22Rv1 (cell line): ENCODE data around the gene WWOX.

Experiments
- H3K27ac ChIP-seq: fragments of 450-650 bp; 2 replicates; pipeline ENCODE4 v1.5.1; 2017
- CTCF ChIP-seq: fragments of 450-650 bp; IDR thresholded peaks from 2 replicates; pipeline ENCODE4 v1.5.1; 2017; ENCODE audit warnings: mild to moderate bottlenecking
- ZFX ChIP-seq: fragments of 450-650 bp; IDR thresholded peaks from 2 replicates; pipeline ENCODE4 v1.6.1; 2017; ENCODE audit warnings: antibody characterized with exemption, borderline replicate concordance

The WWOX gene

GRCh38 chr16:78543023-78543422 lies 443.6 kb downstream of the WWOX start:
- H3K27ac ChIP-seq: no peak overlapping the region
- TF ChIP-seq ZFX: no peak
- no peak for TF ChIP-seq CTCF

- no peak for TF ChIP-seq ZFX
- TF ChIP-seq CTCF: no peak
These were observed 449.9 kb downstream of the WWOX start for GRCh38 chr16:78549366-78549765.

GRCh38 chr16:78551487-78552085 lies 452.1 kb downstream of the WWOX start:
- no peak overlapping the region for H3K27ac ChIP-seq
- TF ChIP-seq CTCF (no peak), ZFX (no peak)

More at GRCh38 chr16:78549366-78549765, 449.9 kb downstream of the WWOX start:
- no peak overlapping the region for H3K27ac ChIP-seq

DNA sequence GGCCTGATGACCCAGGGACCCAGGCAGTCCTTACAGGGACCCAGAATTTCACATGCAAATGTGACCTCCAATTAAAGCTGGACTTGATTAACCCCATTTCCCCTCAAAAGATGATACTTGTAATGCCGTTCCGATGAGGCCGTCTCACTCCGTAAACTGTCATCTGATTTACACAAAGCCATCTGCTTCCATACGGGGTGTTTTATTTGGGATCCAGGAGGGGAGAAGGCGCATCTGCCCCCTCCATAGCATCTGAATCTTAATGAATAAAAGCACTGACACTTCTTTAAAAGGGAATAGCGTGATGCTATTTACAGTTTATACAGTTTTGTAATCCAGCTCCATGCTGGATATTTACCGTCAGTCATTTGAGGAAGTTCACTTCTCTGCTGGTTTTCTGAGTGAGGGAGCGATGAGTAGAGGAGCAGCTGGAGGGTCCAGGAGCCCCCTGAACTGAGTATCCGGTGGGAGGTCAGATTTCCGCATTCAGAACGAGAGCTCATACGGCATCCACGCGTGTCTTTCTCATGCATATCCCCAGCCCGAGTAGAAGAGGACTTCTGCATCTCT lies 452.7 kb downstream of the WWOX start:
- H3K27ac ChIP-seq: no peak overlapping the region
- TF ChIP-seq CTCF: no peak
- no peak for TF ChIP-seq ZFX

GRCh38 chr16:78552716-78553115 lies 453.3 kb downstream of the WWOX start:
- no peak overlapping the region for H3K27ac ChIP-seq
- TF ChIP-seq ZFX (no peak), CTCF (no peak)

- no peak overlapping the region for H3K27ac ChIP-seq
- TF ChIP-seq ZFX (no peak), CTCF (no peak)
These were observed 454.0 kb downstream of the WWOX start for GRCh38 chr16:78553268-78554039.

DNA sequence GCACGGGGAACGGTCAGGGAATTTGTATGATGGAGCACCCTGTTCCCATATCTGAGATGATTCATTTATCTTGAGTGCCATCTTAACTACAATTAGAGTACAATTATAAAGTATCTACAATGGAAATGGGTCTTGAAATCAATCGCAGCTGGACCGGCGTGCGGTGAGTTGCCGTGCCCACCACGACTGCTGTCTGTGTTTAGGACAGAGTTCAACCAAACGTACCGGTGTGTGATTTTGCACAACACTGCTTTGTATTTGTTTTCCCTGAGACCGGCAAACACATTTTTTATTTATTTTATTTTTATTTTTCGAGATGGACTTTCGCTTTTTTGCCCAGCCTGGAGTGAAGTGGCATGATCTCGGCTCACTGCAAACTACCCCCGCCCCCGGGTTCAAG lies 457.0 kb downstream of the WWOX start:
- TF ChIP-seq ZFX (no peak), CTCF (no peak)
- H3K27ac ChIP-seq: no peak overlapping the region
